Lower lobe of right lung (tissue), 2 donors: Measurements from ENCODE around the gene NGDN. TPM values are rescaled to one million over a fixed set of nuclear protein-coding genes. Genes with fewer than 3 reads are reported as not detected.

Experiments
- ATAC-seq, 2 donors: fragments of 200-7000 bp; cut with Tn5 transposase; one replicate each; pipeline ENCODE4 v1.9.1; 2020 to 2022; ENCODE audit warnings: mild to moderate bottlenecking in 2 of 2, moderate library complexity in 2 of 2
- DNase-seq: peaks from one replicate; pipeline ENCODE4 v3.0.0-alpha.2; 2020
- H3K27ac ChIP-seq: fragments of 200-600 bp; one replicate; pipeline ENCODE4 v1.8.0; 2022
- H3K27me3 ChIP-seq: fragments of 200-600 bp; one replicate; pipeline ENCODE4 v1.8.0; 2022; ENCODE audit warnings: low read depth
- H3K36me3 ChIP-seq: fragments of 200-600 bp; one replicate; pipeline ENCODE4 v1.8.0; 2022; ENCODE audit warnings: mild to moderate bottlenecking
- H3K4me1 ChIP-seq: fragments of 200-600 bp; one replicate; pipeline ENCODE4 v1.8.0; 2022
- H3K4me3 ChIP-seq: fragments of 200-600 bp; one replicate; pipeline ENCODE4 v1.8.0; 2022; ENCODE audit warnings: mild to moderate bottlenecking
- H3K9me3 ChIP-seq: fragments of 200-600 bp; one replicate; pipeline ENCODE4 v1.8.0; 2022
- CTCF ChIP-seq: fragments of 200-600 bp; IDR thresholded peaks from one replicate; pipeline ENCODE4 v1.8.0; 2022; ENCODE audit warnings: antibody characterized with exemption, mild to moderate bottlenecking
- intact Hi-C: fragments of 100-400 bp; cut with DNase I; formaldehyde crosslinking; loops from one replicate; pipeline ENCODE4 v1.11.0; 2022
- total RNA-seq: library from RNA; stranded (reverse); fragmentation: NEBNext Ultra II Directional; extraction: Animal tissue kit (Norgen Biotek cat#: 25700); gene quantifications from one replicate; pipeline ENCODE4 v1.2.1, GENCODE V29; 2021
- donor health status: DM: no; HTN: yes; CAD: no; lungs with severe emphysema.

The NGDN gene
- total RNA-seq, 1 donor from 2014 or later, result 33.3 TPM

DNA sequence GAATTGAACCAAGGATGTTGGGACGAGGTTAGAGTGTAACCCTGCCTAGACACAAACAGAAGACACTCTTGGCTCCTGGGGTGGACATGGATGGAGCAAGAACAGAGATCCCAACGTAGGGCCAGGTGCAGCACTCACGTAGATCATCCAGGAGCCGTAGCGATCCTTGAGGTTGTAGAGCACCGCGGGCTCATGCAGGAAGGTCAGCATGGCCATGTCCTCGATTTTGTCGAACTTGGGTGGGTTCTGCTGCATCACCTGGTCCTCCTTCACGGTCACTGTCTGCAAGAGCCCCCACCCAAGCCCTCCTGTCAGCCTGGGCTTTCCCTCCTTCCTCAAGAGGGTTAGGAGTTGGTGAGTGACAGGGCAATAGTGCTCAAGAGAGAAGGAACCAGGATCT lies 36.6 kb upstream of the NGDN start:
- Histone ChIP-seq H3K36me3 (no peaks in the 10 kb centered on the region), H3K4me3 (no peak overlapping the region), H3K4me1 (no peaks in the 10 kb centered on the region), H3K27ac (no peak overlapping the region), H3K27me3 (no peaks in the 10 kb centered on the region), H3K9me3 (no peaks in the 10 kb centered on the region)
- intact Hi-C loops, result no loop called here
- ATAC-seq (no peak), DNase-seq (no peak)
- no peak for TF ChIP-seq CTCF

DNA sequence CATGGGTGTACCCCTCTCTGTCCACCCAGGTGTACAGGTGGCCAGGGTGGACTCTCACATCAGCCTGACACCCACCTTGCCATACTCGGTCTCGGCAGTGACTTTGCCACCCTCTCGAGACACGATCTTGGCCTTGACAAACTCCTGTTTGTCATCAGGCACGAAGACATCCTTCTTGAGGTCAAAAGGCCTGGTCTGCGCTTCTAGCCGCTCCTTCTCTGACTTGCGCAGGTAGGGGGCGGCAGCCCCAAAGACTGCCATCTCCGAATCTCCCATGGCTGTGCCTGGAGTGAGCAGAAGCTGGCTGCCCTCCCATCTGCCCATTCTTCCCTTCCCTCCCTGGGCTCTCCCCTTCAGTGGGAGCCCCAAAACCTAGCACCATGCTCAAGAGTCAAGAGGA lies 36.0 kb upstream of the NGDN start:
- no peaks in the 10 kb centered on the region for H3K4me1 ChIP-seq
- DNase-seq, result no peak
- ATAC-seq, result no peak
- TF ChIP-seq CTCF, result no peak
- H3K36me3 ChIP-seq, result no peaks in the 10 kb centered on the region
- no peaks in the 10 kb centered on the region for H3K9me3 ChIP-seq
- no peak overlapping the region for H3K4me3 ChIP-seq
- no peaks in the 10 kb centered on the region for H3K27me3 ChIP-seq
- intact Hi-C loops, result no loop called here
- no peak overlapping the region for H3K27ac ChIP-seq

DNA sequence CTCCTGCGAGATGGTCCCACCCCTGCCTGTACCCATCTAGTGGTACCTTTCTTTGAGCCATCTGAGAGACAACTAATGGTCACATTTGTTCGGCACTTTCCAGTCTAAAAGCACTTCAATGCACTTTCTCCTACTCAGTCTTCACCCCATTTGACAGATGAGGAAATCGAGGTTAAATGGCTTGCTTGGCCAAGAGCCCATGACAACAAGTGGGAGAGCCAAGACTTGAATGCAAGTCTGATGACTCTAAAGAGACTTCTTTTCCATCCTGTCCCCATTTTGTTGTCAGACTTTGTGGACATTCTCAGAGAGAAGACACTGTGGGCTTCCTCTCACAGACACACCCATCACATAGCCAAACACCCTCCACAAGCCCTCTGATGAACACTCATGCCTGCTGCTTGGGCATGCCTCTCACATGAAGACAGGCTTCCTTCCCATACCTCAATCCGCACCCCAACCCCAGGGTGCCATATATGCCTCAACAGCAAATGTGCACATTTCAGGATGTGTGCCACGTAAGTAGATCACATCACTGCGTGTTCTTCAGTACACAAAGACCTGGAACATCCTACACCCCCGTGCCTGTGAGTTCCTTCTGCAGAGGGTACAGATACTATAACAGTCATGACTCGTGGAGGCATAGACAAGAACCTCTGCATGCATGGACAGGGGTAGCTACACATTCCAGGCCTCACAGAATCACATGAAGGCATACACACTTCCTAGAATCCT lies 34.8 kb upstream of the NGDN start:
- DNase-seq (no peak), ATAC-seq (no peak)
- Histone ChIP-seq H3K4me3 (no peak overlapping the region), H3K27ac (no peak overlapping the region), H3K9me3 (no peaks in the 10 kb centered on the region), H3K4me1 (no peaks in the 10 kb centered on the region), H3K36me3 (no peaks in the 10 kb centered on the region), H3K27me3 (no peaks in the 10 kb centered on the region)
- TF ChIP-seq CTCF, result no peak
- intact Hi-C loops, result no loop called here

DNA sequence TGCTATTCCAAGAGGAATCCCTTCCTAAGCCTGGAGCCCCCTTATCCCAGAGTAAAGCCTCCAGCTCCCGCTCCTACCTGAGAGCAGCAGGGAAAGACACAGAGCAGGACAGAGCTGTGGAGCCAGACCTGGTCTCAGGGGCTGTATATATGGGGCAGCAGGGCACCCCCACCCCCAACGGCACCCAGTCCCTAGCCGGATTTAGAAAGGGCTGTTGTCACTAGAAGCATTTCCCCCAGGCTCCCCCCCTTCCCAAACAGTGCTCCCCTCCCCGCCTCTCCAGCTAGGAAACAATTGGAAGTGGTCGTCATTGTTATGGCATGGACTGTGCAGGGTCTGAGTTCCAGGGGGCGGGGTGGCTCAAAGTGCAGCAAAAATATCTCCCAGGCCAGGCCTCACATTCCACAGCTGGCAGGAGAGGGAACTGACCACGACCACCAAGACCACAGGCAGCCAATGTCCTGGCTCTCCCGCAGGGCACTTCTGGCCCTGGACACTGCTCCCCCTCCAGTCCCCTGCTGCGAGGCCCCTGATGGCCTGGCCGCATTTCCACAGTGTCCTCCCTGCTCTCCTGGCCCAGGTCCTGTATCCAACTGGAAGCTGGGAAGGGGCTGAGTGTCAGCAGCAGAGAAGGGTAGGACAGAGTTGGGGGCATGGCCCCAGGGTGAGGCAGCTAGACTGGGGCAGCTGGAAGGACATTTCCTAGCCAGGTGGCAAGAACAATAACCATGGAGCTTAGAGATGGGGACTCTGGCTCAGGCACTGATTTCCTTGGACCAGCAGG lies 33.8 kb upstream of the NGDN start, which contains the start of gene MYH7:
MYH7 (minus strand) TSS at position 118 of the 784 bp plus-strand sequence. CDS start 1,928 bp downstream, outside the sequence.
- DNase-seq, result no peak

More for the DNA sequence above, 33.8 kb upstream of the NGDN start, which contains the start of gene MYH7:
- Histone ChIP-seq H3K36me3 (no peaks in the 10 kb centered on the region), H3K27ac (no peak within 1 kb of the TSS), H3K9me3 (no peaks in the 10 kb centered on the region), H3K4me3 (no peak within 1 kb of the TSS), H3K27me3 (no peaks in the 10 kb centered on the region), H3K4me1 (no peaks in the 10 kb centered on the region)
- ATAC-seq, result no peak
- TF ChIP-seq CTCF, result no peak
- intact Hi-C loops, result no loop called here
